ENCODE measurements around the gene NOA1. TPM values are rescaled to one million over a fixed set of nuclear protein-coding genes. Genes with fewer than 3 reads are reported as not detected.

The NOA1 gene
- total and polyA plus RNA-seq, 10 of the 15 experiments (the other 5 are each of a cell fraction or from before 2014, with no cell fraction given) = 3.2 to 34.0 (median 17.6) TPM

- POLR2A ChIA-PET = no interaction called here
- Histone ChIP-seq H4K20me1 (ENCODE audit: control insufficient read depth, insufficient read depth) (peaks cover 4% of the 10 kb centered on the region; the same call in 1 of the 2 replicates), H3K79me2 (ENCODE audit: control insufficient read depth, insufficient read depth, low read length) (peaks cover 45% of the 10 kb centered on the region), H2AFZ (ENCODE audit: control insufficient read depth, low read depth, low read length) (no peak overlapping the region), H3K9ac (ENCODE audit: control insufficient read depth, insufficient read depth, low read length) (no peak overlapping the region), H3K4me2 (ENCODE audit: control insufficient read depth, insufficient read depth) (no peak overlapping the region), H3K27me3 (replicated peaks in 1 of 2; ENCODE audit: control insufficient read depth in 2 of 2, insufficient read depth in 2 of 2, low read length in 1 of 2) (no peaks in the 10 kb centered on the region), H3K36me3 (ENCODE audit: control insufficient read depth in 2 of 2, insufficient read depth in 2 of 2, low read length in 1 of 2) (peaks cover 7 to 44% of the 10 kb centered on the region in 2 experiments; a peak in 3 of 4 replicates), H3K9me3 (replicated peaks; ENCODE audit: control insufficient read depth, insufficient read depth, low read length) (no peaks in the 10 kb centered on the region), H3K4me1 (ENCODE audit: control insufficient read depth, insufficient read depth, low read length) (no peaks in the 10 kb centered on the region), H3K27ac (ENCODE audit: control insufficient read depth, insufficient read depth) (no peak overlapping the region), H3K4me3 (no peak overlapping the region)
- FAIRE-seq = no peak
- RAD21 ChIA-PET (ENCODE audit: unreplicated experiment) = no interaction called here
- TF ChIP-seq RB1 (IDR thresholded peaks at IDR 0.05; ENCODE audit: borderline replicate concordance) (no peak), ZNF622 (IDR thresholded peaks at IDR 0.05) (no peak), RFX5 (IDR thresholded peaks at IDR 0.05; ENCODE audit: low read depth, low read length) (no peak), EZH2 (IDR thresholded peaks at IDR 0.05; ENCODE audit: borderline replicate concordance, control insufficient read depth, low read depth, low read length) (no peak), ESRRA (IDR thresholded peaks at IDR 0.05; ENCODE audit: low read length) (no peak), PML (IDR thresholded peaks at IDR 0.05; ENCODE audit: low read length) (no peak), ZNF24 (IDR thresholded peaks at IDR 0.05) (no peak), IKZF2 (IDR thresholded peaks at IDR 0.05) (no peak), E4F1 (IDR thresholded peaks at IDR 0.05; ENCODE audit: borderline replicate concordance, partially characterized antibody) (no peak), ASH2L (IDR thresholded peaks at IDR 0.05; ENCODE audit: borderline replicate concordance, low read depth) (no peak), SUZ12 (IDR thresholded peaks at IDR 0.05; ENCODE audit: unreplicated experiment) (no peak), CBFB (IDR thresholded peaks at IDR 0.05; ENCODE audit: low read depth) (no peak), TAF1 (IDR thresholded peaks at IDR 0.05; ENCODE audit: borderline replicate concordance, low read depth, low read length) (no peak), PBX3 (IDR thresholded peaks at IDR 0.05; ENCODE audit: insufficient replicate concordance, low read depth, low read length) (no peak), USF2 (IDR thresholded peaks at IDR 0.05; ENCODE audit: borderline replicate concordance, low read depth, low read length) (no peak), TARDBP (IDR thresholded peaks at IDR 0.05; ENCODE audit: borderline replicate concordance) (no peak)
- no TSS peak for BruUV-seq (replicated peaks)
- in situ Hi-C loops (cut with MboI) (no loop called here), intact Hi-C loops (cut with micrococcal nuclease; ENCODE audit: unreplicated experiment) (no loop called here)
- SMC1A ChIA-PET (ENCODE audit: uncharacterized antibody, unreplicated experiment) = no interaction called here
- WGBS (ENCODE audit: insufficient coverage, insufficient replicate concordance, low lambda C conversion rate, missing lambda C conversion rate) = 91% methylated on average over 3 of the region's 3 CpGs
- DNase-seq (ENCODE audit: low read depth, low spot score) = no peak
- no peak for ATAC-seq
- CTCF ChIA-PET = no interaction called here
These were observed 9.5 kb upstream of the NOA1 start for GRCh38 chr4:56986952-56987351.
